GM19324 (cell line): Measurements from ENCODE around the gene RHOF.
"Not testable (repeated sequence)": the region's sequence is repeated elsewhere in the genome, so short reads cannot be mapped to it uniquely, and the experiment has no call there.

ENCODE experiments used
- ATAC-seq: cut with Tn5 transposase; IDR thresholded peaks from one replicate; pipeline ENCODE4 v1.9.1; 2021; ENCODE audit warnings: mild to moderate bottlenecking, moderate library complexity; ENCODE audit not compliant: unreplicated experiment, low FRiP score

Gene RHOF

DNA sequence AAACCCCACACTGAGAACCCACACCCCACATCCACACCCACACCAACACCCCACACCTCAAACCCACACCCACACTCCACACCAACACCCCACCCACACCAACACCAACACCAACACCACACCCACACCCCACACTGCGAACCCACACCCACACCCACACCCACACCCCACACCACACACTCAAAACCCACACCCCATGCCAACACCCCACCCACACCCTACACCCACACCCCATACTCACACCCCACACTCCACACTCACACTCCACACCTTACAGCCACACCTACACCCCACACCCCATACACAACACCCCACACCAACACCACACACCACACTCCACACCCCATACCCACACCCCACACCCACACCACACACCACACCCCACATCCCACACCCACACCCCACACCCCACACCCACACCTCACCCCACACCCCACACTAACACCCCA lies 43.0 kb downstream of the RHOF start:
- ATAC-seq: no peak

DNA sequence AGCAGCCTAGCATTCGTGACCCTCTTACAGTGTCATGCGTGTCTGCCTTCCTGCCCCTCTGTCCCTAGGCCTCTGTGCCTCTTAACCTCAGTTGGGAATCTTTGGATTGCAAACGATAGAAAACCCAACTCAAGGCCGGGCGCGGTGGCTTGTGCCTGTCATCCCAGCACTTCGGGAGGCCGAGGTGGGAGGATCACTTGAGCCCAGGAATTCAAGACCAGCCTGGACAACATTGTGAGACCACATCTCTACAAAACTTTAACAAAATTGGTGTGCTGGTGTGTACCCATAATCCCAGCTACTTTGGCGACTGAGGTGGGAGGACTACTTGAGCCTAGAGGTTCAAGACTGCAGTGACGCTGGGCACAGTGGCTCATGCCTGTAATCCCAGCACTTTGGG lies 44.2 kb downstream of the RHOF start:
- no peak for ATAC-seq

DNA sequence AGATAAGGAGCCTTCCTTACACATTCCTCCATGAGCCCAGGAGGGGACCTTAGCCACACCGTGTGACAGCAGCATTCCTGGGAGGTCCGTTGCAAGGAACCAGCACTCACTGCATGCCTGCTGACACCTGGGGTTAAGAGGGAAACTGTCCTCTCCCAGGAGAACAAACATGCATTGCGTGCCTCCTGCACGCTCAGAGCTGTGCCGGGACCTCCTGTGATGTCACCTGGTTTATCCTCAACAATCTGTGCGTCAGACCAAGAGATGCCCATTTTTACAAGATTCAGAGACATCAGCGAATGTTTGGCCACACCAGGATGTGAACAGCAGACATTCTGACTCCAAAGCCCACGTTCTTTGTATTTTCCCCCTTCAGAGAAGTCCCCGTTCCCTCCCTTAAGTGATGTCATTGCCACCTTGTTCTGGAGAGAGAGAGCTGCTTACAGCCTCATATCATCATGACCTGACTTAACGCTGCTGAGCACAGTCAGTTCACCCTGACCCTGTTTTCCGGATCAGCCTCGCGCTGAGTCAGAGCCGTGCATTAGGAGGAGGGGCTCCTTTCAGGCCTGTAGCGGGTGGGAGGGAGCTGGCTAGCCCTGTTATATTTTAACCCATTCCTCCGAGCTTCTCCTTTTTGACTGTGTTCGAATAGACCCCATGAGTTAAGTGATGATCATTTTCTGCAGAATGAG lies 44.8 kb downstream of the RHOF start:
- no peak for ATAC-seq

DNA sequence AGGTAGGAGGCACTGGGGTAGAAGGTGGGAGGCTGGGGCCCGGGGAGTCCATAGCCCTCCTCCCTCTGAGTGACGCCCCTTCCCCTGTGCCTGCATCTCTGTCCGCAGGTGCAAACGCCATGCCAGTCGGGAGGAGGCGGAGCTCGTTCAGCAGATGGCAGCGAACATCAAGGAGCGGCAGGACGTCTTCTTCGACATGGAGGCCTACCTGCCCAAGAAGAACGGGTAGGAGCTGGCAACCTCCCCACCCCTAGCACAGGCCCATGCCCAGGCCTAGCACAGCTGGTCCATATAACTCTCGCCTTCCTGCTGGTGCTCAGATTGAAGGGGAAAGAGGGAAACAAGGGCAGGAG lies 45.3 kb downstream of the RHOF start:
- ATAC-seq: no peak

DNA sequence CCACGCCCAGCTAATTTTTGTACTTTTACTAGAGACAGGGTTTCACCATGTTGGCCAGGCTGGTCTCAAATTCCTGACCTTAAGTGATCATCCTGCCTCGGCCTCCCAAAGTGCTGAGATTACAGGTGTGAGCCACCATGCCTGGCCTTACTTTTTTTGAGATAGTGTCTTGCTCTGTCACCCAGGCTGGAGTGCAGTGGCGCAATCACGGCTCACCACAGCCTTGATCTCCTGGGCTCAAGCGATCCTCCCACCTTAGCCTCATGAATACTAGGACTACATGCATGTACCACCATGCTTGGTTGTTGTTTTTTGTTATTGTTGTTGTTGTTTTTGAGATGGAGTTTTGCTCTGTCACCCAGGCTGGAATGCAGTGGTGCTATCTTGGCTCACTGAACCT lies 47.9 kb downstream of the RHOF start:
- ATAC-seq: not testable (repeated sequence)

DNA sequence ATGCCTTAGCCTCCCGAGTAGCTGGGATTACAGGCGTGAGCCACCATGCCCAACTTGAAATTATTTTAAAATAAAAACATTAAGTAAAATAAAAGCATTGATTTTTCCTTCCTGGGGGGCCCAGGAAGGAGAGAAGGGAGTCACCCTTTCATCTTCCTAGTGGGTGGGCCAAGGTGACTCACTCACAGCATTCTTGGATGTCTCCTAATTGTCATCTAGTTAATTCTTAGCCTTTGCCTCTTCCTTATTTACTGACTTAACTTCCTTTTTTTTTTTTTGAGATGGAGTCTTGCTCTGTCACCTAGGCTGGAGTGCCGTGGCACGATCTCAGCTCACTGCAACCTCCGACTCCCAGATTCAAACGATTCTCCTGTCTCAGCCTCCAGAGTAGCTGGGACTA lies 51.7 kb downstream of the RHOF start:
- ATAC-seq: no peak

DNA sequence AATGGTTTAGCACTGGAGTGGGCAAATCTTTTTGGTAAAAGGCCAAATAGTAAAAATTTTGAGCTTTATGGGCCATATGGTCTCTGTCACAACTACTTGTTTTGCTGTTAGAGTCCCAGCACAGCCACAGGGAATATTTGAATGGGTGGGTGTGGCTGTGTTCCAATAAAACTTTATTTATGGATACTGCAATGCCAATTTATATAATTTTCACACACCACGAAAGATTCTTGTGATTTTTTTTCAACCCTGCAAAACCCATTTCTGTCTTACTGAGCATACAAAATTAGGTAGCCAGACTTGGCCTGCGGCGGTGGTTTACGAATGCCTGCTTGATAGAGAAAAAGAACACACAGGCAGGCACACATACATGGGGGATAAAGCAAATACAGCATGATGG lies 52.6 kb downstream of the RHOF start:
- ATAC-seq: no peak

DNA sequence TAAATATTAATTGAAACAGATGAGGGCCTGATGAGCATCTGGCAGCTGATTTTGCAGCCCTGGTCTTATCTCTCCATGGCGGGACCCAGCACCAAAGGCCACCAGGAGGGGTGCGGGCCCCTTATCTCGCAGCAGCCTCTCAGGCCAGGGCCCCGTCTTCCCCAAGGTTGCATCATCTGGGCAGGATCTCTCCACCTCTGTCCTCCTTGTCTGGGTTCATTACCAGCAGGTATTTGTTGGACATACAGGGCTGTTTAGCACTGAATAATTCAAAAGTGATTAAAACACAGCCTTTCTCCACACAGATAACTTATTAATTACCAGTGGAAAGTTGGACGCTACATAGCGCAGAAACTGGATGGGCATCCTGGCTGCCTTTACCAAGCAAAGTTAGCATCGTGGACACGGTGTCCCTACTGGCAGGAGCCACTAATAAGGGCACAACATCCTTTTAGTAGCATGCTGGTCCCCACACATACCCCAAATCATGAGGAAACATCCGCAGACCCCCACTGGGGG lies 55.1 kb downstream of the RHOF start:
- ATAC-seq: no peak

DNA sequence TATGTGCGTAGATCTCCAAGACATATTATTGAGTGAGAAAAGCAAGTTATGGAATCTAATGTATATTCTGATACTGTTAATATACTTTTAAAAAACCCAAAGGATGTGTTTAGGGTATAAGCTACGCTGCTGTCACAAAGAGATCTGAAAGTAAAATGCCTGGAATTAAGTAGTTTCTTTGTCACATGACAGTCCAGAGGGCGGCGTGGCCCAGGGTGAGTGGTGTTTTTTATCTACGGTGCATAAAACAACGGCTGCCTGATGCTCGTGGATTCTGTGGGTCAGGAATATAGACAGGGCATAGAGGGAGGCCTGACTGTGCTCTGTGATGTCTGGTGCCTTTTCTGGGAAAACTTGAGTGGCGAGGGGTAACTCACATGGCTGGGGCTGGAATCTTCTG lies 59.6 kb downstream of the RHOF start:
- no peak for ATAC-seq

DNA sequence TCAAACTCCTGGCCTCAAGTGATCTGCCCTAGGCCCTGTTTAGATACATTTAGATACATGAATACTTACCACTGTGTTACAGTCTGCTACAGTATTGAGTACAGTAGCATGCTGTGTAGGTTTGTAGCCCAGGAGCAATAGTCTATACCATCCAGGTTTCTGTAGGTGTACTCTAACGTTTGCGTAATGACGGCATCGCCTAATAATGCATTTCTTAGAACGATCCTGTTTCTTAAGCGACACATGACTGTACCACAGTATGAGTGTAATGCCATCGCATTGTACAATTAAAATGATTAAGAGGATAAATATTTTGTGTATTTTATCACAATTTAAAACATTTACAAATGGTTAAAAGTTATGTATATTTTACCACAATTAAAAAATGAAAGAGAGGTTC lies 62.0 kb downstream of the RHOF start:
- ATAC-seq: no peak

DNA sequence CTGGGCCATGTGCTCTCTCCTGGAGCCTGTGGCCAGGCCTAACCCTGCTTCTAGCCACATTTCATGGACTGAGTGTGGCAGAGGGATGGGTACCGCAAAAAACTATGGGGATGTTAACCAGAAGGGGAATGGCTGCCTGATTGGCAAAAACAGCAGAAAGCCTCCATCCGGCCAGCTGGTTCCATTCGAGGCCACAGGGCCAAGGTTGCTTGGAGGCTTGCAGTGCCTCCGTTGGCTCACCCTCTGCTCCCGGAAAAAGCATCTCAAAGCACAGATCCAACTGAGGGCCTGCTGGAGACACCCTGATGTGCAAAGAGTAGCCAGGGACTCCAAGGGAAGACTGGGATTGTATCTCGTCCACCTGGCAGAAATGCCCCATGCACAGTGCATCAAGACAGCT lies 64.5 kb downstream of the RHOF start:
- ATAC-seq: no peak
